Measurements from ENCODE around the gene CAP2. TPM values are rescaled to one million over a fixed set of nuclear protein-coding genes. Genes with fewer than 3 reads are reported as not detected.

Gene CAP2
- total RNA-seq, 1 experiment from 2014 or later: 37.0 TPM

DNA sequence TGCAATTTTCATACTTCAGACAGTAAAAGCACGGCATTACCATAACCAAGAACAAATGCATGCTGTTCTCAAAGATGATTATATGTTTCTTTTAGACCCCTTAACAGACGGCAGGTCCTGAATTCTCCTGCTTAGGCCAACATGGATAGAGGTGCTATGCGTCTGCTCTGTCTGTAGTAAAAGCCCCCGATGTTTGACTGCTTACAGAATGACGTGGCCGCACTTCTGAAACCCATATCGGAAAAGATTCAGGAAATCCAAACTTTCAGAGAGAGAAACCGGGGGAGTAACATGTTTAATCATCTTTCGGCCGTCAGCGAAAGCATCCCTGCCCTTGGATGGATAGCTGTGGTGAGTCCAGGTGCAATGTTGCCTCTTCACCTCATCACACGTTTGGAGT is 113.6 kb downstream of the CAP2 start:
- TF ChIP-seq, protein P1, sequence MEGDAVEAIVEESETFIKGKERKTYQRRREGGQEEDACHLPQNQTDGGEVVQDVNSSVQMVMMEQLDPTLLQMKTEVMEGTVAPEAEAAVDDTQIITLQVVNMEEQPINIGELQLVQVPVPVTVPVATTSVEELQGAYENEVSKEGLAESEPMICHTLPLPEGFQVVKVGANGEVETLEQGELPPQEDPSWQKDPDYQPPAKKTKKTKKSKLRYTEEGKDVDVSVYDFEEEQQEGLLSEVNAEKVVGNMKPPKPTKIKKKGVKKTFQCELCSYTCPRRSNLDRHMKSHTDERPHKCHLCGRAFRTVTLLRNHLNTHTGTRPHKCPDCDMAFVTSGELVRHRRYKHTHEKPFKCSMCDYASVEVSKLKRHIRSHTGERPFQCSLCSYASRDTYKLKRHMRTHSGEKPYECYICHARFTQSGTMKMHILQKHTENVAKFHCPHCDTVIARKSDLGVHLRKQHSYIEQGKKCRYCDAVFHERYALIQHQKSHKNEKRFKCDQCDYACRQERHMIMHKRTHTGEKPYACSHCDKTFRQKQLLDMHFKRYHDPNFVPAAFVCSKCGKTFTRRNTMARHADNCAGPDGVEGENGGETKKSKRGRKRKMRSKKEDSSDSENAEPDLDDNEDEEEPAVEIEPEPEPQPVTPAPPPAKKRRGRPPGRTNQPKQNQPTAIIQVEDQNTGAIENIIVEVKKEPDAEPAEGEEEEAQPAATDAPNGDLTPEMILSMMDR (IDR thresholded peaks at IDR 0.05): no peak
- no peak for TF ChIP-seq POLR2AphosphoS5 (IDR thresholded peaks at IDR 0.05; ENCODE audit: low read depth, low read length)
- no TSS peak for BruUV-seq (replicated peaks)
- DNase-seq (ENCODE audit: low read depth, low spot score): no peak
- no peak for ATAC-seq
- in situ Hi-C loops (cut with HindIII; ENCODE audit: low pct_unique_long_range_greater_than_20kb, low sequenced_read_pairs): no loop called here
- CTCF ChIA-PET: no interaction called here
- H3K4me1 ChIP-seq (ENCODE audit: control insufficient read depth, insufficient read depth, low read length): no peaks in the 10 kb centered on the region
- intact Hi-C loops (cut with micrococcal nuclease; ENCODE audit: unreplicated experiment): no loop called here
- no peak overlapping the region for H3K4me3 ChIP-seq (ENCODE audit: low read depth in 2 of 2, low read length in 2 of 2)
- H3K27ac ChIP-seq (ENCODE audit: low read length): no peak overlapping the region
- H3K27me3 ChIP-seq (ENCODE audit: control insufficient read depth, insufficient read depth, low read length): no peaks in the 10 kb centered on the region
- H3K9me3 ChIP-seq (ENCODE audit: control insufficient read depth, insufficient read depth, low read depth, low read length): no peaks in the 10 kb centered on the region
- H3K36me3 ChIP-seq (ENCODE audit: control insufficient read depth, insufficient read depth, low read length): no peaks in the 10 kb centered on the region
- POLR2A ChIA-PET: no interaction called here

DNA sequence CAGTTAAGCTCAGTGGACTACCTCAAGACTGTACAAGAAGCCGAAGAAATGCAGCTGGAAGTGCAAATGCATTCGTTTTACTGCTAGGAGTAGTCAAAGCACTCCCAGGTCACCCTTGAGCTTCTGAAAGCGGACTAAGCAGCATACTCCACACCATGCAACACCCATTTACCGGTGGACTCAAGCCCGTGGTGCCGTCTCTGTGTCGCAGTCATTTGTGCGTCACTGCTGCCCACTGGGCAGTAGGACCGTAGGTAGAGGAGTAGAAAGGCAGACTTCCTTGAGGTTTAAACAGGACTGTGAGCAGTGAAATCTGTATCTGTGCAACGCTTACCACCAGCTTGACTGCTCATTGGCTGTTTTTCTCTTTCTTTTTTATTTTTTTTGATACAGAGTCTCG is 117.7 kb downstream of the CAP2 start:
- no peaks in the 10 kb centered on the region for H3K4me1 ChIP-seq (ENCODE audit: control insufficient read depth, insufficient read depth, low read length)
- DNase-seq (ENCODE audit: low read depth, low spot score) (no peak), ATAC-seq (no peak)
- H3K27me3 ChIP-seq (ENCODE audit: control insufficient read depth, insufficient read depth, low read length): no peaks in the 10 kb centered on the region
- BruUV-seq (replicated peaks): no TSS peak
- H3K4me3 ChIP-seq (ENCODE audit: low read depth in 2 of 2, low read length in 2 of 2): no peak overlapping the region
- H3K9me3 ChIP-seq (ENCODE audit: control insufficient read depth, insufficient read depth, low read depth, low read length): no peaks in the 10 kb centered on the region
- H3K36me3 ChIP-seq (ENCODE audit: control insufficient read depth, insufficient read depth, low read length): no peaks in the 10 kb centered on the region
- CTCF ChIA-PET: no interaction called here
- POLR2A ChIA-PET: interaction anchor here (0.5 kb wide), 1 partner anchor 264 kb away, joined by 3 read pairs; no protein-coding TSS in a partner anchor
- TF ChIP-seq, protein P2, sequence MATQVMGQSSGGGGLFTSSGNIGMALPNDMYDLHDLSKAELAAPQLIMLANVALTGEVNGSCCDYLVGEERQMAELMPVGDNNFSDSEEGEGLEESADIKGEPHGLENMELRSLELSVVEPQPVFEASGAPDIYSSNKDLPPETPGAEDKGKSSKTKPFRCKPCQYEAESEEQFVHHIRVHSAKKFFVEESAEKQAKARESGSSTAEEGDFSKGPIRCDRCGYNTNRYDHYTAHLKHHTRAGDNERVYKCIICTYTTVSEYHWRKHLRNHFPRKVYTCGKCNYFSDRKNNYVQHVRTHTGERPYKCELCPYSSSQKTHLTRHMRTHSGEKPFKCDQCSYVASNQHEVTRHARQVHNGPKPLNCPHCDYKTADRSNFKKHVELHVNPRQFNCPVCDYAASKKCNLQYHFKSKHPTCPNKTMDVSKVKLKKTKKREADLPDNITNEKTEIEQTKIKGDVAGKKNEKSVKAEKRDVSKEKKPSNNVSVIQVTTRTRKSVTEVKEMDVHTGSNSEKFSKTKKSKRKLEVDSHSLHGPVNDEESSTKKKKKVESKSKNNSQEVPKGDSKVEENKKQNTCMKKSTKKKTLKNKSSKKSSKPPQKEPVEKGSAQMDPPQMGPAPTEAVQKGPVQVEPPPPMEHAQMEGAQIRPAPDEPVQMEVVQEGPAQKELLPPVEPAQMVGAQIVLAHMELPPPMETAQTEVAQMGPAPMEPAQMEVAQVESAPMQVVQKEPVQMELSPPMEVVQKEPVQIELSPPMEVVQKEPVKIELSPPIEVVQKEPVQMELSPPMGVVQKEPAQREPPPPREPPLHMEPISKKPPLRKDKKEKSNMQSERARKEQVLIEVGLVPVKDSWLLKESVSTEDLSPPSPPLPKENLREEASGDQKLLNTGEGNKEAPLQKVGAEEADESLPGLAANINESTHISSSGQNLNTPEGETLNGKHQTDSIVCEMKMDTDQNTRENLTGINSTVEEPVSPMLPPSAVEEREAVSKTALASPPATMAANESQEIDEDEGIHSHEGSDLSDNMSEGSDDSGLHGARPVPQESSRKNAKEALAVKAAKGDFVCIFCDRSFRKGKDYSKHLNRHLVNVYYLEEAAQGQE (IDR thresholded peaks at IDR 0.05; ENCODE audit: insufficient read depth in 1 of 2, low read depth in 2 of 2, low read length in 1 of 2): no peak
- TF ChIP-seq SIN3A (IDR thresholded peaks at IDR 0.05; ENCODE audit: borderline replicate concordance, insufficient read depth, low read depth, low read length) (no peak), TCF7L2 (IDR thresholded peaks at IDR 0.05; ENCODE audit: low read depth, low read length) (no peak), POLR2AphosphoS5 (IDR thresholded peaks at IDR 0.05; ENCODE audit: low read depth, low read length) (no peak)
- TF ChIP-seq, protein P1 (IDR thresholded peaks at IDR 0.05): no peak
- H3K27ac ChIP-seq (ENCODE audit: low read length): no peak overlapping the region
- in situ Hi-C loops (cut with HindIII; ENCODE audit: low pct_unique_long_range_greater_than_20kb, low sequenced_read_pairs): no loop called here
- intact Hi-C loops (cut with micrococcal nuclease; ENCODE audit: unreplicated experiment): no loop called here
